HPDE6-E6E7 (cell line): ENCODE measurements around the gene MYOM1.
"Not testable (repeated sequence)": the region's sequence is repeated elsewhere in the genome, so short reads cannot be mapped to it uniquely, and the experiment has no call there.

Experiments
- DNase-seq: peaks from one replicate; pipeline ENCODE4 v3.0.0; 2011; ENCODE audit warnings: missing footprints; ENCODE audit errors: extremely low spot score

The MYOM1 gene

DNA sequence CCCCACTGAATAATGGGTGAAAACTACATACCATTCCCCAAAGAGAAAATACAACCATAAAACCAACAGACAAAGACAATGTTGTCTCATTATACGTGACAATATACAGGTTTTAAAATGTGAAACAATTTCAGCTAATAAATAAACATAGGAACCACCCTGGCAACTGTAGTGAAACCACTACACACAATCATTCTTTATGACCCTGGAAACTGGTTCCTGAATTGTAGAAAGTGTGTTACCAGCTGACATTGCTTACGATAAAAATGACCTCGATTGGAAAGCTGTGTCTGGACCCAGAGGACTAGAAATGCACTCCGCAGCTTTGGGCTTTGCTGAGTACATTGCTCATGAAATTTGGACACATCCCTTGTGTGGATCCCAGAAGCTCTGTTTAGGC, 132.9 kb downstream of the MYOM1 start:
- DNase-seq, result no peak

DNA sequence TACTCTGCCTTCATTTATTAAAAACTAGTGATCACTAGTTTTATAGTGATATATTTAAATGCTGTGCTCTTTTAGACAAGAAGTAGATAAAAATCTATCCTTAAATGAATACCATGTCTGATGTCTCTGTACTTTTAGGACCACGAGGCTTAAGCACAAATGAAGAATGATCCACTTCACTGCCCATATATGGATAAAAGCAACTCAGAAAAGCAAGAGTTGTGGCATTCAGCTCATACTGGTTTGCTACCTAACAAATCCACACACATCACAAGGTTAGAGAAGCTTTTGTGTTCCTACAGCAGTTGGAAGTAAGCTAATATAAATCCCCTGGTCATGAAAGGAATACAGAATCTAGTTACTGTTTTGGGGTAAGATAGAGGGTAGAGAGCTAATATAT, 134.2 kb downstream of the MYOM1 start:
- DNase-seq, result no peak

DNA sequence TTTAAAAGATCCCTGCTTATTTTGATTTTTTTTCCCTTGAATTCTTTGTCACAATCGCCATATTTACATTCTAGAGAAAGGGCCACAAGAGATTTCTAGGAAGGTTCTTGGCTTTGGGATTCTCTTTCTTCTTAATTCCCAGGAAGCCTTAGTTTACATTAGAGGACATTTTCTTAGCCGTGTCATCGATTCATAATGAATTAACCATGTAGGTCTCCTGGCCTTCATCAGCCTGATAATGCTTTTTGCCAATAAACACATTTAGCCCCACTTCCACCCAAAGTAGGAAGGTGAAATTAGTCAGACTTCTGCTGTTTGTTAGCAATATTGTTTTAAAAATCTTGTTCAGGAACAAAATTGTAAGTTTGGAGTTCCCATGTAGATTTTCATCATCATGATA, 135.6 kb downstream of the MYOM1 start:
- no peak for DNase-seq

DNA sequence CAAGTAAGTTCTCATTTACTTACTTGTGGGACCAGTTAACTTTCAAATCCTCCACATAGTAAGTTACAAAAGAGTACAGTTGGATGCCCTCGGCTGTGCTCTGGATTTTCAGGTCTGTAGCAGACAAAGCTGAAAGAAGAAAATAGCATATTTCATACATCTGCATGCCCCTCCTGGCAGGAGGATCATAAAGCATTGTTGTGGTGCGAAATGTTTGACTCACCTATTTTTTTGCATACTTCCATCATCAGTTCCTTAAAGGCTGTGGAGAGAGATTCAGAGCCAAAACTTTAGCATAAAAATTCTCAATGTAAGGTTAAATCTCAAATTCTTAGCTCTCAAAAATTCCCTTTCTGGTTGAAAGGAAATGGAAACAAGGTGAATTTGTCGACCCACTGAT, 136.0 kb downstream of the MYOM1 start:
- DNase-seq, result no peak

DNA sequence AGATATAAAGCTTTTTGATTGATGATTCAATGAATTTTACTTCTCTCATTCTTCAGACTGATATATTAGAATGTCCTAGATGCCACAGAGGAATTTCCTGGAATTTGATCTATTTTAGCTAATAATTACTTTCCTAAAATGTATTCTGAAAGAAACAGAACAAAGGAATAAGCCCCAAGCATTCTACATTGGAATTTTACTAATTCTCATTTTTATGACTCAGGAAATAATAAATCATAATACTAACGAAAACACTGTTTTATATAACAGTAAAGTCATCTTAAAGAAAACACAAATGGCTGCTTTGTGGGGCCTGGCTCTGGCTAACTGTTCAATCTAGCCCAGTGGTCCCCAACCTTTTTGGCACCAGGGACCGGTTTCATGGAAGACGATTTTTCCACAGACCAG, 138.2 kb downstream of the MYOM1 start:
- DNase-seq, result no peak

DNA sequence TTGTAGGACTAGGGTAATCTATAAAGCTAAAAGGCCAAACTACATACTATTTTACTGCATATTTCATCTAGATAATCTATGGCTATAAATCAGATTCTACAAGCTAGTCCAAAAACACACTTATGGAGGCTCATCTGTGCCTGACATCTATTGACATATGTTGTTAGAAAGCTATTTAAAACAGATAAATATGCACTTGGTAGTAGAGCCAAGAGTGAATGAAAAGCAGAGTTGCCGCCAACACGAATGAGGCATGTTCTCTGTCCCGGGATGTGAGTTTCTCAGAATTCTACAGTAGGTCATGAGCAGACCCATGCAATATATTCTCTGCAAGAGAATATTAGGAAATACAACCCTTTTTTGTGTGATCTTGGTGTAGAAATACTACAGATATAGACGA, 140.1 kb downstream of the MYOM1 start:
- DNase-seq, result no peak

DNA sequence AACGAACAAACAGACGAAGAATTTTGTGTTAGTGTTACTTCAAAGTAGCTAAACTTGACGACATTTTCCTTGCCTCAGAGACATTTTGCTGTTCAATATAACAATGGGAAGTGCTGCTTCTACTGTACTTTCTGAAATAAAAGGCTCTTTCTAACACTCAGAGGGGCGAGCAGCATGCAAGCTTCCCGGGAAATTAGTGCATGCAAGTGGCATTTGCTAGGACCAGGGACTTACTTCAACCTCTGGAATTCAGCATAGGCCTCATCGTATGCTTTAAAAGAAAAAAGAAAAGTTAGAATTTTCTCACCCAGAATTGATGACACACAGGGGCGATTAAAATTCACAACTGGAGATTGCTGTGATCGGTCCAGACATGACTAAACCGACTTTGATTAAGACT, 144.3 kb downstream of the MYOM1 start:
- DNase-seq, result no peak

DNA sequence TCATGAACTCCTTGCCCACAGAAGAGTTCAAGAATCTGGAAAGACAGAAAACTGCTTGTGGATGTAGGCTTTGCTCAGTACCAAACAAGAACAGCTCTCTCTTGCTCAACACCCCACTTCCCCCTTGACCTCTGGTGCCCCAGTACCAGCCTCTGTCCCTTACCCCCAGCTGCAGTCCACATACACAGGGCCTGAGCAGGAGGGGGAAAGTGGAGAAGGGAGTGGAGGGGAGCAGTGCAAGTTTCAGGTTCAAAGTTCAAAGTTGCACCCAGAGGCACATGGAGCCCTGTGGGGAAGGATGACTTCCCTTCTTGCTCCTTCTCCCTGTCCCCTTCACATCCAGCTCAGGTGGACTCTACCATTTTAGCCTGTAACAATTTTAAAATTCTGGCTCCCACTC, 145.7 kb downstream of the MYOM1 start:
- no peak for DNase-seq

DNA sequence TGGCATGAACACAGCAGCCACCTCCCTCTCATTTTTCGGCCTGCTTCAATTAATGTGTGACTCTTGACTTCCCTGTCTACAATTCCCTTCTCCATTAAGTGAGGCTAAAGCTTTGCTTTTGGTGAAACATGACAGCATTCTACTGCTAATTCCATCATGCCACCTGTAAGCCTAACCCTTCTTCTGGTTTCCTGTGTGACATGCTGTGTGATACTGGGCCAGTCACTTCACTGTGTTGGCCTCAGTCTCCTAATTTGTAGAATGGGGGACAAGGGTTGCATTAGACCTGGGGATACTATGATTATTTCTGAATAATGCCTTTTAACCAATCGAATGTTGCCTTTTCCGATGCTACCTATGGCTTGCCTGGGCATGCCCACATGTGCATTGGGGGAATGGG, 146.4 kb downstream of the MYOM1 start:
- DNase-seq, result not testable (repeated sequence)

DNA sequence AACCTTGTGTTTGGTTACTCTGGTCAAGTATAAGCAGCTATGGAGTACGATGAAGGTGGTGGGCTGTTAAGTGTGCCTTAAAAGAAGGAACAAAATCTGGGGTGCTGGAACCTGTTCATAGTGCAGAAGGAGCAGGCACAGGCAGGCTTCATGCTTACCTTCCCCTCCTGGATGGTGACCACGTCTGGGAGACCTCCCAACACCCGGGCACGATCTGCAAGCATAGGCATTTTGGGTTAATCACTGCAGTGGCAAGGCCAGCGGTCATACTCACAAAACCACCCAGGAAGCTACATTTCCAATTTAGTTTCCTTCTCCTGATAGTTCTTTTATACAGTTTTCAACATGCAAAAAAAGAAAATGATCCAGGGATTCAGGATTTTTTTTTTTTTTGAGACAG, 148.1 kb downstream of the MYOM1 start:
- no peak for DNase-seq

DNA sequence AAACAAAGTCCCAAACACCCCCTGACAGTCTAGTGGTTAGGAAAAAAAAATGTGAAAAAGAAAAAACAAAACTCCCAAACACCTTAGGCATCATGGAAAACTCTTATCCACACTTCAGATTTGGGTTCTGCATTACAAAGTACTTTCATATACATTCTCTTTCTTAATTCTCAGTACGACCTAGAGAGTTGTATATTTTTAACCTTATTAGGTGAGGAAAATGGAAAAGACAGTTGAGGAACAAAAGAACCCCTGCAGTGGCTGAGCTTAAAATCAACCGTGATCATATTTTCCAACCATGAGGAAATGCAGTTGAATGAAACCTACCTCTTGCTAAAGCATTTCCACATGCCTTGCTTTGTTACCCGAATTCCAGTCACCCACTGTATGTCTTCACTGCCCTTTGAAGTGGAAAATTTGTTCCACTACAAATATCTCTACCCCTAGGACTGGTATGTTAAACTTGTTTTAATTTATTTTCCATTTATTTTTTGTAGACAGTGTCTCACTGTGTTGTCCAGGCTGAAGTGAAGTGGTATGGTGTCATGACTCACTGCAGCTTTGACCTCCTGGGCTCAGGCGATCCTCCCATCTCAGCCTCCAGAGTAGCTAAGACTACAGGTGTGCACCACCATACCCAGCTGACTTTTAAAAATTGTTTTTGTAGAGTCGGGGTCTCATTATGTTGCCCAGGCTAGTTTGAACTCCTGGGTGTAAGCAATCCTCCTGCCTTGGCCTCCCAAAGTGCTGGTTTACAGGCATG, 149.9 kb downstream of the MYOM1 start:
- DNase-seq, result no peak

DNA sequence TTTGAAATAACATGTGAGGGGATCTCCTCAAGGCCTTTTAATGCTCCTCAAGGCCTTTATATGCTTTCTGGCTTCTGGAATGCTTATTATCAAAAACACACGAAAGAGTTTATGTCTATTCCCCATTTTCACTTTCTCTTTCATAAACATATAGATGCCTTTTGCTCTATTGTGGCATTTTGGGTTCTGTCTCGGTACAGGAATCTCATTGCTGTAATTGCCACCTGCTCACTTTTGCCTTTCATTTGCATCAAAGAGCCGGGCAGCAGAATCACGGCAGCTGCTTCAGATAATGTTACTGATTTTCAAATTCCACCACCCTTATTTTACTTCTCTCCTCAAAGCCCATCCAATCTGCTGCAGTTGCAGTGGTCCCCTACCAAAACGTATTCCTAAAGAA, 152.0 kb downstream of the MYOM1 start:
- no peak for DNase-seq

DNA sequence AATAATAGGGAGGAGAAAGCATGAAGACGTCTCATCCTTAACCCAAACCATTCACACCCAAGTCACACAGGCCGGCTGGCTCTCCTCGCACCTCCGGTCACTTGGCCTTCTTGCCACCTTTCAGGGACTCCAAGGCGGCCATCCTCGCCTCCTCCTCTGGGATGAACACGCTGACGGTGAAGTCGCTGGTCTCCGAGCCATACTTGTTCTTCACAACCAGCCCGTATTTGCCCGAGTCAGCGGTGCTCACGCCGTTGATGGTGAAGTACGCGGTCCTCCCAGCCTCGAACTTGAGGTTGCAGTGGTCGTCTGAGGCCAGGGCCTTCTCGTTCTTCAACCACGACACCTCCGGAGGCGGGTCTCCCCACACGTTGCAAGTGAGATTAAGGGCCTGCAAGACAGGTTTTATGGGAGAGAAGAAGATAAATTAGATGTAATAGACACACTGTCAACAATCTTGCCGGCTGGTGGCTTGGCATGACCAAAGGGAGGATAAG, 152.6 kb downstream of the MYOM1 start:
- no peak for DNase-seq

DNA sequence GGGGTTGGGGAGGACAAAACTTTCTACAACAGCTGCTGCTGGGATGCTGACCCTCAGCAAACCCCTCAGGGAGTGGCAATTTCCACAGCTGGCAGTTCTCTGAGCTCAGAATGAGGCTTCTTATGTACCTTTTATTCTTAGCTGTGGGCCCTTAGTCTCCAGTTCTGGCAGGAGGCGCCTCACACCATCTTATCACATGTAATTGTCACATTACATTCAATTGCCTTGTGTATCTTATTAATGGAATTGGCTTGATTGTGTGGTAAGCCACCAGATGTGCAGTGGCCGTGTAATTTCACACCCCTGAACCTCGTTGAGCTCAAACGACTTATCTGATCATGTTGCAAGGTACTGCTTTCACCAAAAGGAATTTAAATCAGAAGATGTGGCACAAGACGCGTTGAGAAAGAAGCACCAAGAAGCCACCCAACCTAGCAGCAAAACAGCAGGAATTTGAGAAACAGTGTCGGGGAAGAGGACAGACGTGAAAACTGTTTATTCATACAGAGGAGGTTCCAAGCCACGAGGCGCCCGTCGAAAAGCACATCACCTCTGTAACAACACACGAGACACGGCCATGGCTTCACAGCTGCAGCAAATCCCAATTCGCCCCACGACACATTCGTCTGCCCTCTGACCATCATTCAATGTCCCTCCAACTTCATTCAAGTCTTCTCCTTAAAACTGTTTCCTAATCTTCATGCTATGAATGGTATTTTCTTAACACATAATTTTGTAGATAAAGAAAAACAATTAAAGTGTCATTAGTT, 153.2 kb downstream of the MYOM1 start:
- DNase-seq, result no peak

DNA sequence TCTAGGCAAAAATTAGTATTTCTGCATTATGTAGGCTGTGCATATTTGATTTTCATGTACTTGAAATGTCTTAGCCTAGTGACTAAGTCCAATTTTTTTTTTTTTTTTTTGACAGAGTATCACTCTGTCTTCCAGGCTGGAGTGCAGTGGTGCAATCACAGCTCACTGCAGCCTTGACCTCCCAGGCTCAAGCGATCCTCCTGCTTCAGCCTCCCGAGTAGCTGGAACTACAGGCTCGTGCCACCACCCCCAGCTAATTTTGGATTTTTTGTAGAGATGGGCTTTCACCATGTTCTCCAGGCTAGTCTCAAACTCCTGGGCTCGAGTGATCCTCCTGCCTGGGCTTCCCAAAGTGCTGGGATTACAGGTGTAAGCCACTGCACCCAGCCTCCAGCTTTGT, 156.0 kb downstream of the MYOM1 start:
- not testable (repeated sequence) for DNase-seq

DNA sequence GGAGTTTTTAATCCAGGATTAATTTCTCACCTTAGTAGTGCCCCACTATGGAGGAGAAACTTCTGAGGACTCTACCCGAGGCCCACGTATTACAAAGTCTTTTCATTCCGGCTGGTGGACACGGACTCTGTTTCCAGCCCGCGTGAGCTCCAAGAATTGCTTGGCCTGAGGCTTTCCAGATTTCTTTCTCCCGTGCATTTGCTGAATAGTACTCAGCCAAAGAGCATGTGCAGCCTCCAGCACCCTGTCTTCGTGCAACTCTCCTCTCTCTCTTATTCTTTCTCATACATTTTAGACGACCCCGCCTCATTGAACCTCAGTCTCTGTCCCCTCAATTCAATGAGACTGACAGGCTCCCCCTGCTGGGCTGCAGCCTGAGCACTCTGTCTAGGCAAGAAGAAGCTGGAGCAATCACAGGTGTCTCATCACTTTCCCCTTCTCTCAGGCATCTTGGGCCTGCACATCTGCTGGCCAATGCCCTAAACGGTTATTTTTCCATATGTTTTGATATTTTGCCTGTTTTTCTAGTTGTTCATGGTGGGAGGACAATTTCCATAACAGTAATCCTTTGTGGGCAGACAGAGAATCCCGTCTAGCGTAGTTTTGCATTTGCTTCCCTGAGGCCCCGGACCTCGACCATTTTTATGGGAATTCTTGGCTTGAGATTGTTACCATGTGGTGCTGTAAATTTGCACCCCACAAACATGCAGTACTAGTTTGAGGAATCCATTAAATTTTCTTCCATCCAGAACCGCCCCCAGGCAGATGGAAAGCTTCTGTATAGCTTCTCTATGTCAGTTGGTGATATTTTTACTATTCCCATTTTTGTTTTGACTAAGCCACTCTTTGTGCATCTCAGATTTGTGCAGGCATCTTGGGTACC, 156.7 kb downstream of the MYOM1 start:
- no peak for DNase-seq

DNA sequence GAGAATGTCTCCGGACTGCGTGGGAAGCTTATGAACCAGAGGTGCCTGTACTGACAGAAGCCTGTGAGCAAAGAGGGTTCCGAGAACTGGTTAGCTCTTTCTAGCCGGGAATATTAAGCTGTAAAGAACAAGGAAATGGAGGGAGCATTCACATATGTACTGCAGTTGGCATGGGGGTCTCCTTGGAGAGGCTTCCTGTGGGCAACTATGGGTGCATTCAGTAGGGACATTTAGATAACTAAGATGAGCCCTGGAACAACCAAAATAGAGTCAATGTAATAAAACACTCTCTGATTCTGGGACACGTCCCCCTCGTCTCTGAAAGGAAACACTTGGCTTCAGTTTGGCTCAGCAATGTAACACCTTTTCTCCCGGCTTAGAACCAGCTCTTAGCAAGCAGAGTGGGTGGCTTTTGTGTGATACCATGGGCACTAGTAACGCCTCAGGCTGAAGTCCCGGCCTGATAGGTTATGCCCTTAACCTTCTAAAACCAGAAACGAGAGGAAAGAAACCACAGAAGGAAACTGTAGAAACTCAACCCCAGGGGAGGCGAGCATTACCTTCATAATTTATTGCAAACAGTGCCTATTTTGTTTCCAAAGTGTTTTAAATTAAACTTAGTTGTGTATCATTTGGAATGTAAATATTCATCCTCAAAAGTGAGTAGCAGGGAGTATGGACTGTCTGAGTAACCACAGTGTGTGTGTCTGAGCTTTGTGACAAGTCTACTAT, 158.0 kb downstream of the MYOM1 start:
- no peak for DNase-seq

DNA sequence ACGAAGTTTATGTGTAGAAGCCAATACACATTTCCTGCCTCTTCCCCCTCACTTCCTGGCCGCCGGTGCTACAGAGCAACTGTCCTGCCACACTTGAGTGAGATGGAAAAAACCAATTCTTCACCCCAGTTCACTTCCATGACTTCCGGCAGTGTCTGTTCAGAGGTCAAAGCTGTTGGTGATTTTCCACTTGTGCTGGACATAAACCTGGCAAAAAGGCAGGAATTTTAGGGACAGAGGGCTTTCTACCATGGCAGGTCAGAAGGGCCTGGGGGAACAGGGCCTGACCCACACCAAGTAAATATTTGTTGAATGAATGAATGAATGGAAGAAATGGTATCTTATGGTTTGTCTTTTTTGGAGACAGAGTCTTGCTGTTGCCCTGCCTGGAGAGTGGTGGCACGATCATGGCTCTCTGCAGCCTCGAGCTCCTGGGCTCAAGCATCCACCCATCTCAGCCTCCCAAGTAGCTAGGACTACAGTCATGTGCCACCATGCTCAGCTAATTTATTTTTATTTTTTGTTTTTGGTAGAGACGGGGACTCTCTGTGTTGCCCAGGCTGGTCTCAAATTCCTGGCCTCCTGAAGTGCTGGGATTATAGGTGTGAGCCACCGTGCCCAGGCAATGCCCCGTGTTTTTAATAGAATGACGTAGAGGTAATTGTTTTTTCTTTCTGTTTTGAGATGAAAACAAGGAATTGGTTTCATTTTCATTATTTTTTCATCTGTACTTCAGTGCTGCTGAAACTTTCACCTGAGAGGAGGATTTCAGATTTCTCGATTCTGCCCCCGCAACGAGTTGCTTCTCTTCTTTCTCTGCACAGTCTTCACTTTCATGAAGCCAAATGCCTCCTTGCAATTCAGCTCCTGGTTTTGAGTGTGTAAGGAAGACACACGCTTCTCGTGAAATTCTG, 158.8 kb downstream of the MYOM1 start:
- DNase-seq, result no peak

DNA sequence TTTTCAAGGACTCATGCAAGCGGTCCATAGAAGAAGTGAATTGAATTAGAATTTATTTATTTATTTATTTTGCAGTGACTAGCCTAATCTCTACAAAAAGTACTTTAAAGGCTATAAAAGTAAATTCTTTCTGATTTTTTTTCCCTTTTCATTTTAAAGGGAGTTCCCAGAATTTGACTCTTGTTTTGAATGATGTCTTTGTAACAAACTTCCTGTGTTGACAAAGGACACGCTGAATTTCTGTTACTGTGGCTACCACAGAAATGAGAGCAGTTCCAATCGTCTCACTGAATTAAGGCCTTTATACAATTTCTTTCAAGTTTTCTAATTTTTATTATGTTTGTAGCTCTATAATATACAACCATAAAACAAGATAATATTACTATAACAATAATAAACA, 160.5 kb downstream of the MYOM1 start:
- DNase-seq, result no peak
